ENCODE measurements around the gene HYAL1. TPM values are rescaled to one million over a fixed set of nuclear protein-coding genes. Genes with fewer than 3 reads are reported as not detected.

Gene HYAL1
- total RNA-seq, 1 donor from 2014 or later: not detected

DNA sequence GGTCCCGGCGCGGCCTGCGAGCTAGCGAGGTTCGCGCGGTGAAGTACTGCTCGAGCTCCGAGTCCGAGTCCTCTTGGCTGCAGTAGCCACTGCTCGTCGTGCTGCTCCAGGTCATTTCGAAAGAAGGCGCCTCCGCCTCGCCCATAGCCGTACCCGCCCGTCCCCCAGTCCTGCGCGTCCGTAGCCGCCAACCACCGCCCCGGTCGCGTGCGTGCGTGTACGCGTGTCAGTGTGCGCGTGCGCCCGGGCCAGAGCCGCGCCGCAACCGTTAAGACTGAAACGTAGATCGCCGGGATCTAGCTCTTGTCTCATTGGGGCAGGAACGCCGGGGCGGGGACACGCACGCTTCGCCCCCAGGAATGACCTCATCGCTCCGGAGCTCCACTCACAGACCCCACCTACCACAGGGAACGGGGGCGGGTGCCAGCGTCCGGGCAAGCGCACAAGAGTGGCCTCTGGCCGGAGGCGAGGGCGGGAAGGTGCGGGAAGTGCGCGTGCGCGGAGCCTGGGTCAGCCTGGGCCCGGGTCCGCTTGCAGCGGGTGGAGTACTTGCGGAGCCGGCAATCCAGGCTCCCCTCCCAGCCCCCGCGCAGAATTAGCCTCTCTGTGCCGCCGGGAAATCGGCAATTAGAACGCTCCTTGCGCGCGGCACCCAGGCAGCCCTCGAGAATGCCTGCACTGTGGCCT lies 33.9 kb upstream of the HYAL1 start:
- DNase-seq (ENCODE audit: low read depth): peak; percentile 95
- peaks cover 11% of the 10 kb centered on the region for H3K27me3 ChIP-seq (ENCODE audit: control insufficient read depth, insufficient read depth, low read length)
- H3K36me3 ChIP-seq (ENCODE audit: control insufficient read depth, insufficient read depth, low read length): no peaks in the 10 kb centered on the region
- TF ChIP-seq, protein P1, sequence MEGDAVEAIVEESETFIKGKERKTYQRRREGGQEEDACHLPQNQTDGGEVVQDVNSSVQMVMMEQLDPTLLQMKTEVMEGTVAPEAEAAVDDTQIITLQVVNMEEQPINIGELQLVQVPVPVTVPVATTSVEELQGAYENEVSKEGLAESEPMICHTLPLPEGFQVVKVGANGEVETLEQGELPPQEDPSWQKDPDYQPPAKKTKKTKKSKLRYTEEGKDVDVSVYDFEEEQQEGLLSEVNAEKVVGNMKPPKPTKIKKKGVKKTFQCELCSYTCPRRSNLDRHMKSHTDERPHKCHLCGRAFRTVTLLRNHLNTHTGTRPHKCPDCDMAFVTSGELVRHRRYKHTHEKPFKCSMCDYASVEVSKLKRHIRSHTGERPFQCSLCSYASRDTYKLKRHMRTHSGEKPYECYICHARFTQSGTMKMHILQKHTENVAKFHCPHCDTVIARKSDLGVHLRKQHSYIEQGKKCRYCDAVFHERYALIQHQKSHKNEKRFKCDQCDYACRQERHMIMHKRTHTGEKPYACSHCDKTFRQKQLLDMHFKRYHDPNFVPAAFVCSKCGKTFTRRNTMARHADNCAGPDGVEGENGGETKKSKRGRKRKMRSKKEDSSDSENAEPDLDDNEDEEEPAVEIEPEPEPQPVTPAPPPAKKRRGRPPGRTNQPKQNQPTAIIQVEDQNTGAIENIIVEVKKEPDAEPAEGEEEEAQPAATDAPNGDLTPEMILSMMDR (IDR thresholded peaks at IDR 0.05; ENCODE audit: insufficient read depth, low read length, poor library complexity, severe bottlenecking): no peak
- peak overlapping the region; percentile 74 for H3K4me3 ChIP-seq (ENCODE audit: low read depth, low read length)

DNA sequence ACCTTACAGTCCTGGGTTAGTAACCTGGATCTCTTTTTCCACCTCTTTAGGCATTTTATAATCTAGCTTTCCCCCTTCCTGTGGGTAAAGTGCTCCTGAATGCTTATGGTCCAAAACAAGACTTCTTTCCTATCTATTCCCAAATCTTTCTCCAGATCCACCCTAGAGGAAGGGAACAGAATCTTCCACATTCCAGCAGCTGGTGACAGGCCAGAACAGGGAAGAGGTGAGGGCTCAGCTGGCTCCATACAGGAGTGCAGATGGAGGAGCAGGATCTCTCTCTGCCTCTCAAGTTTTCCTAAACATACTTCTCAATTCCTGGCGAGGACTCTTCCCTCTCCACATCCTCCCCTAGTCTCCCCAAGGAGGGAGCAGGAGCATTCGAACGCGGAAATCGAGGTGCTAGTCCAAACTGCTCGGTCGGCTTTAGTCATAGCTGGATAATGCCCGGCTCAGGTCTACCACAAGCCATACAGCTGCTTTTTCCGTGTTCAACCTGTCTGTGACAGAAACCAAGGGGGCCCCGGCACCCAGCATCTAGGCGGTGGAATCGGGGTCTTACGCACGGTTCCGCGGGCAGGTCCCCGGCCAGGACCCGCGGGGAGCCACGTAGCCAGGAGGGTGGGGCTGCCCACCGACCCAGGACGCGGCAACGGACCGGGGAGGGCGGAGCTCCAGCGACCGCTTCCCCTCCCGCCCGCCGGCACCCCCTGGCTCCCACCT lies 33.2 kb upstream of the HYAL1 start:
- Histone ChIP-seq H3K36me3 (ENCODE audit: control insufficient read depth, insufficient read depth, low read length) (no peaks in the 10 kb centered on the region), H3K4me3 (ENCODE audit: low read depth, low read length) (peak overlapping the region; percentile 74), H3K27me3 (ENCODE audit: control insufficient read depth, insufficient read depth, low read length) (peaks cover 11% of the 10 kb centered on the region)
- no peak for DNase-seq (ENCODE audit: low read depth)
- TF ChIP-seq, protein P1 (IDR thresholded peaks at IDR 0.05; ENCODE audit: insufficient read depth, low read length, poor library complexity, severe bottlenecking): no peak

DNA sequence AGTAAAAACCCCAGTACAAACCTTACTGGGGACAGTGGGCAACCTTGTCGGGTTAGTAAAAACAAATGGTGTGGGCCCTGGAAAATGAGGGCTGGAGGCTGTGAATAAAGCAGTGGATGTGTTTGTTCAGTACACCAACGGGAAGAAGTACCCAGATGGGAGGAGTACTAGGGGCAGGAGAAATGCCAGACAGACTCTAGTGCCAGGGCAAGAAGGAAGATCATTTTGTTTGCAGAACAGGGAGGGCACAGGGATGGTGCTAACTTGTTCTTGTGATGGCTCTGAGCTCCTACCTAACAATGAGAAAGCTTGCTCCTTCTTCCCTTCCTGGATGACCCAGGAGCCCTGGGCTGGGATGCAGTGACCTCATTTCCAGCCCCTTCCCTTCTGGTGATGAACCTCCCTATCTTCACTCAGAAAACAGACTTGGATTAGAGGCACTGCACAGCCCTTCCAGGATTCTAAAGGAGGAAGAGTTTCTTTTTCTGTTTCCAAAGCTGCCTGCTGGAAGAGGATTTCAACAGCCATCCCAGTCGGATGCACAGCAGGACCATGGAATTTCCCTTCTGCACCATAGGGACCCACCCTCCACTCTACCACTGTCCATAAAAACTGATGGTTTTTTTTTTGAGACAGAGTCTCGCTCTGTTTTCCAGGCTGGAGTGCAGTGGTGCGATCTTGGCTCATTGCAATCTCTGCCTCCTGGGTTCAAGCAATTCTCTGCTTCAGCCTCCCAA lies 31.1 kb upstream of the HYAL1 start:
- H3K4me3 ChIP-seq (ENCODE audit: low read depth, low read length): no peak overlapping the region
- DNase-seq (ENCODE audit: low read depth): no peak
- TF ChIP-seq, protein P1 (IDR thresholded peaks at IDR 0.05; ENCODE audit: insufficient read depth, low read length, poor library complexity, severe bottlenecking): no peak
- H3K36me3 ChIP-seq (ENCODE audit: control insufficient read depth, insufficient read depth, low read length): peaks cover 1% of the 10 kb centered on the region
- H3K27me3 ChIP-seq (ENCODE audit: control insufficient read depth, insufficient read depth, low read length): no peaks in the 10 kb centered on the region

DNA sequence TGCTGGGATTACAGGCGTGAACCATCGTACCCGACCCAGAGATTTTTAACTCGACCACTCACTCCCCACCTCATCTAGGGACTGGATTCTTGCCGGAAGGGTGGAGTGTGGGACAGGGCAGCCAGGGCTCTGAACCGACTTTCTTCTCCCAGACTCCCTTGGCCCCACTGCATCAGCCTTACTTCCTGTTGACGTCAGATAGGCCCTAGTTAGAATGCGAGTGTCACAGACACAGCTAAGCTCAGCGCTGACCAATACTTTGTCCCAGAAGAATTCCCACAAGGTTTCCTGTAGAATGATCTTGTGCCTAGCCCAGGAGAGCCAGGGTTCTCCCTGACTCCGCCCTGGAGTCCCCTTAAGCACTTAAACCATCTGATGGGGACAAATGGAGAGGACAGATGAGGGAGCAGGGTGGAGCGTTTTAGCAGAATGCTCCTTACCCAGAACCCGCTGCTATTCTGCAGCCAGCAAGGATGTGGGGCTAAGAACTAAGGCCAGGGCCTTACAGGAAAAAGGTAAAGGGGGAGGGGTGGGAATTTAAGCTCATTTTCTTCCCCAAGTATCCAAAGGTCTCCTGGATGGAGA lies 30.5 kb upstream of the HYAL1 start:
- peaks cover 1% of the 10 kb centered on the region for H3K36me3 ChIP-seq (ENCODE audit: control insufficient read depth, insufficient read depth, low read length)
- TF ChIP-seq, protein P1 (IDR thresholded peaks at IDR 0.05; ENCODE audit: insufficient read depth, low read length, poor library complexity, severe bottlenecking): no peak
- H3K27me3 ChIP-seq (ENCODE audit: control insufficient read depth, insufficient read depth, low read length): no peaks in the 10 kb centered on the region
- no peak for DNase-seq (ENCODE audit: low read depth)
- H3K4me3 ChIP-seq (ENCODE audit: low read depth, low read length): no peak overlapping the region

DNA sequence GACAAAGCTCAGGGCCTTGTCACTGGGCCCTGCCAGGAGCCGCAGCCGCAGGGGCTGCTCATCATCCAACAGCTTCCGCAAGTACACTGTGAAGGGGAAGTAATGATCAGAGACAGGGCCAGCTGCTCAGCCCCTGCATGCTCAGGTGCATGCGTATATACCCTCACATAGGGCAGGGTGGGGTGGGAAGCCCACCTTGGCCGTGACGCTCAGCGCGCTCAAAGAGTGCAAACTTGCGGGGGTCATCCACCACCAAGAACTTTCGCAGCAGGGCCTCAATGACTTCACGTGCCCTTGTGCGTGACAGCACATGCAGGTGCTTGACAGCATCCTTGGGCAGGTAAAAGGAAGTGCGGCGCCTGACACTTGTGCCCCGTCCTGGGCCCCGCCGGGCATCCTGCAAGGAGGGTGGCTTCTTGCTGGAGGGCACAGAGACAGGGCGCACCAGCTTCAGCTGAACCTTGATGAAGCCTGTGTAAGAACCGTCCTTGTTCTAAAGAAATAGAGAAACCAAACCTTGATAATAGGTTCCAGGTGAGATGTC lies 28.1 kb upstream of the HYAL1 start:
- no peak for DNase-seq (ENCODE audit: low read depth)
- Histone ChIP-seq H3K36me3 (ENCODE audit: control insufficient read depth, insufficient read depth, low read length) (peaks cover 1% of the 10 kb centered on the region), H3K4me3 (ENCODE audit: low read depth, low read length) (no peak overlapping the region), H3K27me3 (ENCODE audit: control insufficient read depth, insufficient read depth, low read length) (no peaks in the 10 kb centered on the region)
- TF ChIP-seq, protein P1 (IDR thresholded peaks at IDR 0.05; ENCODE audit: insufficient read depth, low read length, poor library complexity, severe bottlenecking): no peak
